HEK293T (cell line): Measurements from ENCODE around the gene RING1.

Source experiments
- BHLHE40 ChIP-seq: fragments of 450-650 bp; IDR thresholded peaks from 2 replicates; pipeline ENCODE4 v1.6.1; 2016; ENCODE audit warnings: mild to moderate bottlenecking, moderate library complexity, borderline replicate concordance
- ELF4 ChIP-seq: fragments of 450-650 bp; IDR thresholded peaks from 2 replicates; pipeline ENCODE4 v1.6.1; 2017; ENCODE audit warnings: antibody characterized with exemption
- FOXA1 ChIP-seq: fragments of 450-650 bp; IDR thresholded peaks from 2 replicates; pipeline ENCODE4 v1.6.1; 2016; ENCODE audit warnings: mild to moderate bottlenecking
- FOXK2 ChIP-seq: fragments of 450-650 bp; IDR thresholded peaks from 2 replicates; pipeline ENCODE4 v1.6.1; 2016; ENCODE audit warnings: mild to moderate bottlenecking
- FOXM1 ChIP-seq: fragments of 450-650 bp; IDR thresholded peaks from 2 replicates; pipeline ENCODE4 v1.6.1; 2017; ENCODE audit warnings: mild to moderate bottlenecking, borderline replicate concordance
- PKNOX1 ChIP-seq: fragments of 450-650 bp; IDR thresholded peaks from 2 replicates; pipeline ENCODE4 v1.6.1; 2016
- SP1 ChIP-seq: fragments of 450-650 bp; IDR thresholded peaks from 2 replicates; pipeline ENCODE4 v1.6.1; 2017
- SUZ12 ChIP-seq: fragments of 450-650 bp; IDR thresholded peaks from 2 replicates; pipeline ENCODE4 v1.6.1; 2016; ENCODE audit warnings: mild to moderate bottlenecking

- TF ChIP-seq SUZ12 (no peak), FOXM1 (no peak), BHLHE40 (no peak), ELF4 (no peak), SP1 (no peak), PKNOX1 (no peak), FOXK2 (no peak), FOXA1 (no peak)
Measured at GRCh38 chr6:33217246-33217645, 8.9 kb downstream of the RING1 start.
